ENCODE results near the gene ACAP1. TPM values are rescaled to one million over a fixed set of nuclear protein-coding genes. Genes with fewer than 3 reads are reported as not detected.

ACAP1 gene
- total RNA-seq, 1 experiment from 2014 or later = 58.6 TPM

- CTCF ChIA-PET = interaction anchor here (1.9 to 6.6 kb wide), 5 partner anchors 24 to 145 kb away, joined by 13 to 69 read pairs (median 16); partner anchors contain the start of genes PLSCR3, TMEM102 and TNK1
- H3K36me3 Mint-ChIP-seq = no peaks in the 10 kb centered on the region
- H3K4me3 Mint-ChIP-seq = no peak overlapping the region
- ATAC-seq = no peak
- POLR2A ChIA-PET = no interaction called here
- no peak overlapping the region for H3K27ac Mint-ChIP-seq
- DNase-seq (ENCODE audit: low spot score) = no peak
- H3K4me1 Mint-ChIP-seq = peaks cover 21% of the 10 kb centered on the region
- no peak for TF ChIP-seq FOXP1 (CRISPR knock-in tag; IDR thresholded peaks at IDR 0.05; ENCODE audit: borderline replicate concordance)
- TF ChIP-seq ATF2 (CRISPR knock-in tag; IDR thresholded peaks at IDR 0.05; ENCODE audit: borderline replicate concordance, low read depth) = no peak
- no peak for TF ChIP-seq NFE2L1 (CRISPR knock-in tag; IDR thresholded peaks at IDR 0.05)
- no peak for TF ChIP-seq NR2C2 (CRISPR knock-in tag; IDR thresholded peaks at IDR 0.05)
- TF ChIP-seq RORB (CRISPR knock-in tag; IDR thresholded peaks at IDR 0.05) = no peak
- no peak for TF ChIP-seq E2F5 (CRISPR knock-in tag; IDR thresholded peaks at IDR 0.05)
- no peak for TF ChIP-seq JUN (CRISPR knock-in tag; IDR thresholded peaks at IDR 0.05)
- TF ChIP-seq CREB1 (CRISPR knock-in tag; IDR thresholded peaks at IDR 0.05) = no peak
- TF ChIP-seq ZNF263 (CRISPR knock-in tag; IDR thresholded peaks at IDR 0.05; ENCODE audit: low read depth) = no peak
- no peak for TF ChIP-seq NR3C1 (CRISPR knock-in tag; conservative IDR thresholded peaks at IDR 0.05; ENCODE audit: low read depth)
- TF ChIP-seq PRDM15 (CRISPR knock-in tag; IDR thresholded peaks at IDR 0.05) = no peak
- no peak for TF ChIP-seq ATF1 (CRISPR knock-in tag; IDR thresholded peaks at IDR 0.05)
- TF ChIP-seq TCF7 (CRISPR knock-in tag; IDR thresholded peaks at IDR 0.05; ENCODE audit: low read depth) = no peak
- no peak for TF ChIP-seq ATF6 (CRISPR knock-in tag; IDR thresholded peaks at IDR 0.05)
- TF ChIP-seq HMGXB4 (CRISPR knock-in tag; IDR thresholded peaks at IDR 0.05) = no peak
- no peak for TF ChIP-seq E2F1 (CRISPR knock-in tag; IDR thresholded peaks at IDR 0.05)
- no peak for TF ChIP-seq JAZF1 (CRISPR knock-in tag; IDR thresholded peaks at IDR 0.05)
- no peak for TF ChIP-seq NFATC4 (CRISPR knock-in tag; IDR thresholded peaks at IDR 0.05)
- peaks cover 7% of the 10 kb centered on the region for H3K27me3 Mint-ChIP-seq (ENCODE audit: low read depth)
- no peaks in the 10 kb centered on the region for H3K9me3 Mint-ChIP-seq
Measured at GRCh38 chr17:7357381-7357780, 21.1 kb downstream of the ACAP1 start.
